ENCODE data around the gene TYW5.

The TYW5 gene

GRCh38 chr2:199987586-199987985 lies 32.3 kb upstream of the TYW5 start:
- no peak for DNase-seq (ENCODE audit: low spot score)
- POLR2A ChIA-PET (ENCODE audit: low non-redundant PET), result no interaction called here
- CTCF ChIA-PET, result interaction anchor here (0.7 to 0.9 kb wide), 2 partner anchors 14 to 123 kb away, joined by 3 to 4 read pairs; no protein-coding TSS in a partner anchor
- H3K27ac ChIP-seq, result no peak overlapping the region
- TF ChIP-seq CTCF (conservative IDR thresholded peaks at IDR 0.05; ENCODE audit: low read depth), result no peak

GRCh38 chr2:199985625-199986207 lies 30.4 kb upstream of the TYW5 start:
- ChIA-PET CTCF (interaction anchor here (0.5 to 1.4 kb wide), 9 partner anchors 9 to 539 kb away, joined by 3 to 5 read pairs (median 4); no protein-coding TSS in a partner anchor), POLR2A (ENCODE audit: low non-redundant PET) (no interaction called here)
- peak; percentile 39 for DNase-seq (ENCODE audit: low spot score)
- TF ChIP-seq CTCF (conservative IDR thresholded peaks at IDR 0.05; ENCODE audit: low read depth), result peak; percentile 58
- H3K27ac ChIP-seq, result no peak overlapping the region

- TF ChIP-seq CTCF (conservative IDR thresholded peaks at IDR 0.05; ENCODE audit: low read depth), result no peak
- no peak overlapping the region for H3K27ac ChIP-seq
- ChIA-PET CTCF (interaction anchor here (0.6 to 1.4 kb wide), 4 partner anchors 10 to 549 kb away, joined by 3 to 4 read pairs (median 3); no protein-coding TSS in a partner anchor), POLR2A (ENCODE audit: low non-redundant PET) (no interaction called here)
- no peak for DNase-seq (ENCODE audit: low spot score)
Observed at GRCh38 chr2:199984755-199985154, 29.5 kb upstream of the TYW5 start.

- no peak for TF ChIP-seq CTCF (conservative IDR thresholded peaks at IDR 0.05; ENCODE audit: low read depth)
- POLR2A ChIA-PET (ENCODE audit: low non-redundant PET), result no interaction called here
- no peak overlapping the region for H3K27ac ChIP-seq
- DNase-seq (ENCODE audit: low spot score), result no peak
- CTCF ChIA-PET, result interaction anchor here (0.6 kb wide), 2 partner anchors 500 to 549 kb away, joined by 3 read pairs; no protein-coding TSS in a partner anchor
Observed at GRCh38 chr2:199984159-199984558, 28.9 kb upstream of the TYW5 start.

GRCh38 chr2:199983534-199983933 lies 28.2 kb upstream of the TYW5 start:
- CTCF ChIA-PET, result interaction anchor here (0.6 kb wide), 1 partner anchor 313 kb away, joined by 3 read pairs; no protein-coding TSS in a partner anchor
- POLR2A ChIA-PET (ENCODE audit: low non-redundant PET), result no interaction called here
- H3K27ac ChIP-seq, result no peak overlapping the region
- no peak for TF ChIP-seq CTCF (conservative IDR thresholded peaks at IDR 0.05; ENCODE audit: low read depth)
- DNase-seq (ENCODE audit: low spot score), result no peak

- POLR2A ChIA-PET (ENCODE audit: low non-redundant PET), result interaction anchor here (0.5 kb wide), 1 partner anchor 324 kb away, joined by 4 read pairs; no protein-coding TSS in a partner anchor
- DNase-seq (ENCODE audit: low spot score), result no peak
- no peak for TF ChIP-seq CTCF (conservative IDR thresholded peaks at IDR 0.05; ENCODE audit: low read depth)
- CTCF ChIA-PET, result no interaction called here
- H3K27ac ChIP-seq, result peak overlapping the region; percentile 40; the same call in 1 of the 2 replicates
Observed at GRCh38 chr2:199982126-199982843, 27.0 kb upstream of the TYW5 start.

All from RWPE1 (cell line).